OCI-LY7 (cell line): ENCODE measurements around the gene LZTS3.

Experiments
- CTCF ChIP-seq: fragments of 200-600 bp; sonication (generic); conservative IDR thresholded peaks from 2 replicates; pipeline ENCODE4 v1.5.1; 2014; ENCODE audit warnings: mild to moderate bottlenecking, antibody characterized with exemption, low read length, moderate library complexity, mixed read lengths
- EZH2phosphoT487 ChIP-seq: fragments of 200-600 bp; sonication (generic); IDR thresholded peaks from 2 replicates; pipeline ENCODE4 v1.6.1; 2018; ENCODE audit warnings: low read depth, borderline replicate concordance, mild to moderate bottlenecking, mixed run types, antibody characterized with exemption, low read length, moderate library complexity, mixed read lengths

- TF ChIP-seq CTCF (no peak), EZH2phosphoT487 (no peak)
Measured at GRCh38 chr20:3171391-3172125, 1.8 kb downstream of the LZTS3 start.
